Psoas muscle (tissue), 8 donors: ENCODE results near the gene EN2. TPM values are rescaled to one million over a fixed set of nuclear protein-coding genes. Genes with fewer than 3 reads are reported as not detected.

Experiments
- ATAC-seq, 4 donors: fragments of 200-7000 bp; cut with Tn5 transposase; one replicate each; pipeline ENCODE4 v1.9.1; 2020; ENCODE audit warnings: moderate library complexity in 3 of 4, mild to moderate bottlenecking in 2 of 4
- DNase-seq, 2 donors: peaks; one replicate each; pipeline ENCODE4 v3.0.0-alpha.2; 2020
- H3K27ac ChIP-seq: fragments of 200-600 bp; one replicate; pipeline ENCODE4 v1.8.0; 2022
- H3K27me3 ChIP-seq, 3 donors: fragments of 200-600 bp in 1 of 3; one replicate each; pipeline versions ENCODE4 v1.6.1 to v1.8.0; 2013 to 2022; ENCODE audit warnings: low read length in 2 of 3, mild to moderate bottlenecking in 2 of 3, moderate library complexity in 1 of 3; ENCODE audit not compliant: insufficient read depth in 3 of 3
- H3K36me3 ChIP-seq, 2 donors: fragments of 200-600 bp in 1 of 2; one replicate each; pipeline versions ENCODE4 v1.6.1 to v1.8.0; 2013 to 2022; ENCODE audit warnings: low read depth in 1 of 2, mild to moderate bottlenecking in 1 of 2, moderate library complexity in 1 of 2; ENCODE audit not compliant: insufficient read depth in 1 of 2
- H3K4me1 ChIP-seq: fragments of 200-600 bp; one replicate; pipeline ENCODE4 v1.8.0; 2022
- H3K4me3 ChIP-seq: fragments of 200-600 bp; one replicate; pipeline ENCODE4 v1.8.0; 2022; ENCODE audit warnings: mild to moderate bottlenecking
- H3K9me3 ChIP-seq: fragments of 200-600 bp; one replicate; pipeline ENCODE4 v1.8.0; 2022
- WGBS, 3 donors: extraction: QIAGEN DNeasy Blood & Tissue Kit; methylation state at CpG; one replicate each; pipeline versions ENCODE4 v1.1.6 to v1.1.7; 2013; 5-methylcytosine and 5-hydroxymethylcytosine counted together
- intact Hi-C, 2 donors: fragments of 100-400 bp; cut with DNase I; formaldehyde crosslinking; loops; one replicate each; pipeline versions ENCODE4 v1.11.0 to v1.14.2; 2022
- polyA plus RNA-seq, 3 donors: library from polyadenylated mRNA; stranded (reverse); fragments of 200-250 nt; gene quantifications; one replicate each; pipeline ENCODE4 v1.2.3, GENCODE V29; 2013
- total RNA-seq, 4 donors: library from RNA; stranded (reverse); fragmentation: NEBNext Ultra II Directional in 2 of 4; extraction: Animal tissue kit (Norgen Biotek cat#: 25700) in 2 of 4; gene quantifications; one replicate each; pipeline versions ENCODE4 v1.2.1 to v1.2.4, GENCODE V29; 2021 to 2023
- TF ChIP-seq, protein P1 (sequence below): fragments of 200-600 bp; IDR thresholded peaks from one replicate; pipeline ENCODE4 v1.8.0; 2022; ENCODE audit warnings: antibody characterized with exemption
- donor health status: healthy with polysubstance abuse.
- donor health status: DM: no; HTN: no; CAD: no; lungs with moderate emphysema.
- donor health status: Bipolar disorder and iron deficiency.
- donor health status: healthy.
- donor health status: DM: yes; HTN: yes; CAD: no.
- donor health status: DM: no; HTN: no; CAD: no.
- donor health status: DM: no; HTN: no; CAD: no.
- donor health status: DM: yes; HTN: yes; CAD: no.

Gene EN2
- total and polyA plus RNA-seq, 7 donors: 0.13 to 1.3 (median 0.36) TPM

DNA sequence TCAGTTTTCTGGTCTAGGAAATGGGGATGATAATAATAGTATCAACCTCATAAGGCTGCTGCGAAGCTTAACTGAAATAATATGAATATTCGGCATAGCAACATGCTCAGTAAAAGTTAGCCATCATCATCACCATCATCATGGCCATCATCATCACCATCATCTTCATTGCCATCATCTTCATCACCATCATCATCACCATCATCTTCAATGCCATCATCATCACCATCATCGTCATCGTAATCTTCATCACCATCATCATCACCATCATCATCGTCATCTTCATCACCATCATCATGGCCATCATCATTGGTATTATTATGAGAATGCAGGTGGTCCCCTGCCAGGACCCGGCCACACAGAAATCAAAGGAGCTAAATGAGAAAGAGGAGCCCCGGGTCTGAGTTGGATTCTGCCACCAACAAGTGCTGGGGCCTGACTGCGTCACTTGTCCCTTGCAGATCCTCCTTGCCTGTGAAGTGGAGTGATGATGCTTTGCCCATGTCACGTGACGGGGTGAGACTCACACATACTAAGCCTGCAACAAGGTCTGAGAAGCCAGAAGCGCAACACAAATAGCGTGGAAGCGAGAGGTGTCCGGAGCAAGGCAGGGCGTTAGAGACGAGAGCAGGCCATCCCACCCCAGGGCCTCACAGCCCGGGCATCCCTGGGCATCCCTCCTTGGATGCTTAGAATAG lies 46.1 kb upstream of the EN2 start:
- H3K4me3 ChIP-seq: no peak overlapping the region

GRCh38 chr7:155412416-155413253 lies 45.3 kb upstream of the EN2 start:
- DNase-seq (no peak), ATAC-seq (peak in 1 of 4 donors; percentile 27)
- TF ChIP-seq, protein P1, sequence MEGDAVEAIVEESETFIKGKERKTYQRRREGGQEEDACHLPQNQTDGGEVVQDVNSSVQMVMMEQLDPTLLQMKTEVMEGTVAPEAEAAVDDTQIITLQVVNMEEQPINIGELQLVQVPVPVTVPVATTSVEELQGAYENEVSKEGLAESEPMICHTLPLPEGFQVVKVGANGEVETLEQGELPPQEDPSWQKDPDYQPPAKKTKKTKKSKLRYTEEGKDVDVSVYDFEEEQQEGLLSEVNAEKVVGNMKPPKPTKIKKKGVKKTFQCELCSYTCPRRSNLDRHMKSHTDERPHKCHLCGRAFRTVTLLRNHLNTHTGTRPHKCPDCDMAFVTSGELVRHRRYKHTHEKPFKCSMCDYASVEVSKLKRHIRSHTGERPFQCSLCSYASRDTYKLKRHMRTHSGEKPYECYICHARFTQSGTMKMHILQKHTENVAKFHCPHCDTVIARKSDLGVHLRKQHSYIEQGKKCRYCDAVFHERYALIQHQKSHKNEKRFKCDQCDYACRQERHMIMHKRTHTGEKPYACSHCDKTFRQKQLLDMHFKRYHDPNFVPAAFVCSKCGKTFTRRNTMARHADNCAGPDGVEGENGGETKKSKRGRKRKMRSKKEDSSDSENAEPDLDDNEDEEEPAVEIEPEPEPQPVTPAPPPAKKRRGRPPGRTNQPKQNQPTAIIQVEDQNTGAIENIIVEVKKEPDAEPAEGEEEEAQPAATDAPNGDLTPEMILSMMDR: peak; percentile 22
- Histone ChIP-seq H3K27ac (no peak overlapping the region), H3K36me3 (no peaks in the 10 kb centered on the region), H3K9me3 (no peaks in the 10 kb centered on the region), H3K4me3 (no peak overlapping the region), H3K27me3 (peaks cover 0 to 38% (median 14%) of the 10 kb centered on the region in 3 donors), H3K4me1 (no peaks in the 10 kb centered on the region)
- 36 to 39% (median 37%) methylated on average over 25 of the region's 25 CpGs for WGBS, 3 donors
- intact Hi-C loops: no loop called here

More for the DNA sequence above, 46.1 kb upstream of the EN2 start:
- DNase-seq (no peak), ATAC-seq (no peak)
- H3K4me1 ChIP-seq: no peaks in the 10 kb centered on the region
- TF ChIP-seq, protein P1: no peak
- H3K9me3 ChIP-seq: no peaks in the 10 kb centered on the region
- peaks cover 0 to 30% (median 8%) of the 10 kb centered on the region in 3 donors for H3K27me3 ChIP-seq
- H3K36me3 ChIP-seq: no peaks in the 10 kb centered on the region
- WGBS, 3 donors: 91 to 92% (median 92%) methylated on average over 17 of the region's 17 CpGs
- intact Hi-C loops: no loop called here
- H3K27ac ChIP-seq: no peak overlapping the region

DNA sequence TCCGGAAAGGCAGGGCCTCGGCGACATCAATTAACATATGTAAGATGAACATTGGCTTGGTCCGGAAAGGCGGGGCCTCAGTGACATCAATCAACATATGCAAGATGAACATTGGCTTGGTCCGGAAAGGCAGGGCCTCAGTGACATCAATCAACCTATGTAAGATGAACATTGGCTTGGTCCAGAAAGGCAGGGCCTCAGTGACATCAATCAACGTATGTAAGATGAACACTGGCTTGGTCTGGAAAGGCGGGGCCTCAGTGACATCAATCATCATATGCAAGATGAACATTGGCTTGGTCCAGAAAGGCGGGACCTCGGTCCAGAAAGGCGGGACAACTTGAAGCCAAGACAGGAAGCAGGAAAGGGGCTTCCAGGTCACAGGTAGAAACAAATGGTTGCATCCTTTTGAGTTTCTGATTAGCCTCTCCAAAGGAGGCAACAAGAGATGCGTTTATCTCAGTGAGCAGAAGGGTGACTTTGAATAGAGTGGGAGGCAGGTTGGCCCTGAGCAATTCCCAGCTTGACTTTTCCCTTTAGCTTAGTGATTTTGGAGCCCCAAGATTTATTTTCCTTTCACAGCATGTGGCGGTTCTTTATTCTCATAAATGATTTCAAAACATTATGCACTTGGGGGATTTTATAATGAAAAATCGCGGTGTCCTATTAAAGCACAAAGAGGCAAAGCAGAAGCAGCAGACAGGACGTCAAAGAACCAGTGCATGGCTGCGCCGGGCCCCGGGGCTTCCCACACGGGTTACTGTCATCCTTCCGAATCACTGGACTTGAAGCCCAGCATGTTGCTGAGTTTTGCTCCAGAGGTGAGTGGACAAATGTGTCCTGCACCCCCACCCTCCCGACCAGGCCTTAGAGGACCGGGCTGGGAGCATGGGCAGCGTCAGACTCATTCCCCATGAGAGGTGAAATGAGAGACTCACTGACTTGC lies 43.1 kb upstream of the EN2 start:
- H3K36me3 ChIP-seq: no peaks in the 10 kb centered on the region
- no peaks in the 10 kb centered on the region for H3K9me3 ChIP-seq
- no peak overlapping the region for H3K4me3 ChIP-seq
- DNase-seq: no peak
- no peak for ATAC-seq
- TF ChIP-seq, protein P1: no peak
- H3K27me3 ChIP-seq: peaks cover 0 to 42% (median 13%) of the 10 kb centered on the region in 3 donors
- no peak overlapping the region for H3K27ac ChIP-seq
- H3K4me1 ChIP-seq: no peaks in the 10 kb centered on the region
- WGBS, 3 donors: 80 to 82% (median 81%) methylated on average over 24 of the region's 24 CpGs
- intact Hi-C loops: no loop called here

DNA sequence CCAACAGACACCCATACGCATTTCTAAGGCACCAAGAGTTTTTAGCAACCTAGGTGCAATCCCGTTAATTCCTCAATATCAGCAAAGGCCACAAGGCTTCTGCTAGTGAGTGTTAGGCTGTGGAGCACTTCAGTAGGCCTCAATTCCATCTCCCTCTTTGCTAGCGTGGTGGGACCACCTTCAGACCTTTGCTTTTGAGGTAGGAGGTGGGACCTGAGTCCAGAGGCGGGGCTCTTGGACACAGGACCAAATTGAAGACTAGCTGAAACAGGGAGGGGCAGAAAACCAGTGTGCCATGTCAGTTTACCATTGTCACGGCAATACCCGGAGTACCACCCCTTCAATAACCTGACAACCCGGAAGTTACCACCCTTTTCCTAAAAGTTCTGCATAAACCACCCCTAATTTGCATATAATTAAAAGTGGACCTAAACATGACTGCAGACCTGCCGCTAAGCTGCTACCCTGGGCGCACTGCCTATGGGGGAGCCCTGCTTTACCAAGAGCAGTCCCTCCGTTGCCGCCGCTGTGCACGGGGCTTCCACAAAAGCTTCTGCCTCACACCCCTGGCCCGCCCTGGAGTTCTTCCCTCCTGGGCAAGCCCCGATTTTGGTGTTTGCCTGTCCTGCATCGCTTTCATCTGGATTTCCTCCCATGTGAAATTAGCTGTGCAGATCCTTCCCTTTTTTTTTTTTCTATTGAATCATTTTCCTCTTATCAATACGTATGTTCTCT lies 41.1 kb upstream of the EN2 start:
- Histone ChIP-seq H3K36me3 (no peaks in the 10 kb centered on the region), H3K27me3 (peaks cover 0 to 35% (median 13%) of the 10 kb centered on the region in 3 donors), H3K4me3 (no peak overlapping the region), H3K4me1 (no peaks in the 10 kb centered on the region), H3K27ac (no peak overlapping the region), H3K9me3 (no peaks in the 10 kb centered on the region)
- DNase-seq (no peak), ATAC-seq (no peak)
- TF ChIP-seq, protein P1: no peak
- 88 to 92% (median 89%) methylated on average over 17 of the region's 17 CpGs for WGBS, 3 donors
- intact Hi-C loops: no loop called here
